Measurements from ENCODE around the gene NRROS. TPM values are rescaled to one million over a fixed set of nuclear protein-coding genes. Genes with fewer than 3 reads are reported as not detected.

The NRROS gene
- total and polyA plus RNA-seq, 2 of the 13 experiments (the other 11 are each of a cell fraction or from before 2014, with no cell fraction given), result not detected

- TF ChIP-seq HNRNPL (IDR thresholded peaks at IDR 0.05; ENCODE audit: low read depth, low read length) (no peak), ZFP62 (CRISPR knock-in tag; IDR thresholded peaks at IDR 0.05) (no peak), RORA (CRISPR knock-in tag; IDR thresholded peaks at IDR 0.05) (no peak), E2F2 (CRISPR knock-in tag; IDR thresholded peaks at IDR 0.05; ENCODE audit: borderline replicate concordance) (no peak)
These were observed 2.9 kb downstream of the NRROS start (continued) for GRCh38 chr3:196642434-196642833.

- no peak overlapping the region for H3K4me2 ChIP-seq (ENCODE audit: low read depth, low read length)
- no peak overlapping the region for H3K27ac ChIP-seq (ENCODE audit: extremely low read length, insufficient read depth, low read length)
- intact Hi-C loops (cut with micrococcal nuclease; ENCODE audit: unreplicated experiment) (no loop called here), in situ Hi-C loops (cut with HindIII; ENCODE audit: extremely low pct_ligation_motif_present, low pct_unique_long_range_greater_than_20kb) (no loop called here)
- TF ChIP-seq GABPB1 (CRISPR knock-in tag; IDR thresholded peaks at IDR 0.05) (no peak), POLR2G (IDR thresholded peaks at IDR 0.05; ENCODE audit: low read depth, low read length) (no peak), NCOA2 (CRISPR knock-in tag; IDR thresholded peaks at IDR 0.05) (no peak), TSC22D2 (CRISPR knock-in tag; IDR thresholded peaks at IDR 0.05; ENCODE audit: borderline replicate concordance) (no peak), ATF6 (CRISPR knock-in tag; conservative IDR thresholded peaks at IDR 0.05) (no peak), IKZF5 (CRISPR knock-in tag; IDR thresholded peaks at IDR 0.05) (no peak), HMG20B (CRISPR knock-in tag; conservative IDR thresholded peaks at IDR 0.05) (no peak), TCF12 (IDR thresholded peaks at IDR 0.05) (no peak), TCF12 (CRISPR knock-in tag; IDR thresholded peaks at IDR 0.05) (no peak), ASH2L (IDR thresholded peaks at IDR 0.05; ENCODE audit: insufficient read length, low read depth, low read length) (no peak), ZFP1 (CRISPR knock-in tag; IDR thresholded peaks at IDR 0.05) (no peak), ZNF264 (CRISPR knock-in tag; IDR thresholded peaks at IDR 0.05) (no peak), ZNF644 (CRISPR knock-in tag; IDR thresholded peaks at IDR 0.05; ENCODE audit: low read depth) (no peak)
- no peak overlapping the region for H3K4me3 ChIP-seq (replicated peaks in 1 of 3; ENCODE audit: insufficient read depth in 1 of 3, low read depth in 2 of 3, low read length in 3 of 3)
- FAIRE-seq (no peak), DNase-seq (ENCODE audit: low spot score) (no peak), ATAC-seq (no peak)
- no peaks in the 10 kb centered on the region for H3K36me3 ChIP-seq (replicated peaks in 1 of 2; ENCODE audit: control insufficient read depth in 1 of 2, insufficient read depth in 2 of 2, low read length in 2 of 2)
- 43% methylated on average over 9 of the region's 13 CpGs for WGBS (ENCODE audit: low lambda C conversion rate)
- H4K20me1 ChIP-seq (ENCODE audit: insufficient read depth, low read length), result no peaks in the 10 kb centered on the region
- H3K9me3 ChIP-seq (ENCODE audit: low read length), result no peaks in the 10 kb centered on the region
- no peak overlapping the region for H3K9ac ChIP-seq (ENCODE audit: insufficient read depth, low read depth, low read length)
- H3K4me1 ChIP-seq (ENCODE audit: insufficient read depth, low read length), result 0 out of 2 replicates have a peak, but pooled peaks cover 6% of the 10 kb centered on the region
- no peaks in the 10 kb centered on the region for H3K79me2 ChIP-seq (ENCODE audit: insufficient read depth, low read length)
- peaks cover 12 to 64% of the 10 kb centered on the region in 2 experiments for H3K27me3 ChIP-seq (ENCODE audit: control insufficient read depth in 1 of 2, insufficient read depth in 2 of 2, low read length in 2 of 2)
- H2AFZ ChIP-seq (ENCODE audit: low read length), result no peak overlapping the region
- POLR2A ChIA-PET, result no interaction called here
- no TSS peak for BruUV-seq (replicated peaks)
- CTCF ChIA-PET (ENCODE audit: low intra/inter-chr PET ratio, low total read pairs), result no interaction called here
These were observed 3.8 kb downstream of the NRROS start for GRCh38 chr3:196643201-196643749.

Measured in HepG2 (cell line).